NCI-H1930 (cell line): Measurements from ENCODE around the gene AATK.

Experiments used
- DNase-seq, 2 experiments: peaks; one replicate each; lab custom pipeline; 2025; lab: John Stamatoyannopoulos, UW

Gene AATK

DNA sequence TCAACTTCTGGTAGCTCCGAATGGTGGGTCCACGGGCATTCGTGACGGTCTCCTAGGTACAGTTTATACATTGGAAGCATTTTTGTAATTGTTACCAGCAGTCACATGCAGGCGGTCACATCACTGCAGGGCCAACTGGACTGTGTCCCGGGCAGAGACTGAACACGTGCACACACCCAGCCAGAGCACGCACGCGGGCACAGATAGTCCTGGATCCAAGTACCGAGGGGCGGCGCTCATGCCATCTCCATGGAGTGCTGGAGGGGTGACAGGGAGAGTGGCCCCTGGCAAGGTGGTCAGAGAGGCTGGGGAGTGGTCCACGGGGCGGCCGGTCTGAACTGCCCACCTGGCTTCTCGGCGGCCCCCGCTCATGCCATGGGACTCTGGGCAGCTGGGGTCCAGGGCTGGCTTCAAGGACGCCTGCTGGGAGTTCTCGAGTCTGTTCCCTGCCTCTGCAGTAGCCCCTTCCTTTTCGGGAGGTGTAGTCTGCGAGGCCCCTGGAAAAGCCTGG, 96.8 kb downstream of the AATK start:
- DNase-seq = no peak

DNA sequence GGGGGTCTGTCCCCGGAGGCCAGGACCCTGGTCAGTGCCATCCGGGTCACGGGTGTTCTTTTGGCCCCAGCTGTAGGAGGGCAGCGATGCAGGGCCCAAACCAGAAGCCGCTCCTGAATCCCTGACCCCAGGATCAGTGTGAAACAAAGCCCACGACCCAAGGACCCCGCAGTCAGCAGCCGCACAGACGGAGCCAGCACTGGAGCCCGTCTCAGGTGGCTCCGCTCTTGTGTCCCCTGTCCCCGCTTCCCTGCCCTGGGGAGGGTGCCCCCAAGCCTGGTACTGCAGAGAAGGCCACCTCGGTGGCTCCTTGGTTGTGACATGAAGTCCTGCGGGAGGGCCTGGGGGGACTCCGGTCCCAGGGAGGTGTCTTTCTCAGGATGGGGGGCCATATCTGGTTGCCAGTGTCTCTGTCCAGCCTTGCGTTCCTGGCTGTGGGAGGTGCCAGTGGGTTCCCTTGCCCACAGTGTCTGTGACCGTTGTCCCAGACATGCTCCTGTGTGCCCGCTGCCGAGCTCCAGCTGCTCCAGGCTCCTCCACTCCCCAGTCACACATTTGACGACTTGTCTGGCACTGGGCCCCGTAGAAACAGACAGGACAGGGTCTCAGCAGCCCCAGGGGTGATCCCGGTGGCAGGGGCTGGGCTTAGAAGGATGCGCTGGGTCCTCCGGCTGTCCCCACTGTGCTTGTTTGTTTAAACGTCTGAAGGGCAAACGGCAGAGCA, 97.4 kb downstream of the AATK start:
- no peak for DNase-seq

DNA sequence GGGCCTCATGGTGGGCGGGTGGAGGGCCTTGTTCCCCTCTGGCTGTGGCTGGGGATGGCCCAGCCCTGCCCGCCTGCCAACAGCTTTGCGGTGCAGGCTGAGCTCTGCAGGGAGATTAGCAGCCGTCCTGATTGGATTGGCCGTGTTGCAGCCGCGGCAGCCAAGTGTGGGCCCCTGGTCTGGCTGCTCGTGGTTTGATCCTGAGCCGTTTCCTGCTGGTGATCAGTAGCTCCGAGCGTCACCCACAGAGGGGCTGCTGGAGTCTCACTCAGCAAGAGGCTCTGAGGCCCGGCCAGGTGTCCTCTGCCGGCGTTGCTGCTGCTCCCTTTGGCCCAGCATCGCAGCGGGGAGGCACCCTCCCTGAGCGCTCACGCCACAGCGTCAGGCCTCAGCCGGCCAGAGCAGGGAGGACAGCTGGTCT, 98.6 kb downstream of the AATK start:
- DNase-seq = no peak
